BLaER1 treated with 17β-estradiol and CSF1 and Interleukin-3, amounts not matched to agents 10 nM and 100 nM (cell line): ENCODE results near the gene DTX3L.

Experiments
- H3K27ac ChIP-seq, 11 experiments: shearing (Covaris generic); formaldehyde crosslinking; 2 replicates each; pipeline ENCODE4 v1.8.1; 2022
- H3K27me3 ChIP-seq, 11 experiments: shearing (Covaris generic); formaldehyde crosslinking; 2 replicates each; pipeline ENCODE4 v1.8.1; 2022
- H3K36me3 ChIP-seq, 11 experiments: shearing (Covaris generic); formaldehyde crosslinking; 2 replicates each; pipeline ENCODE4 v1.8.1; 2022
- H3K4me1 ChIP-seq, 10 experiments: shearing (Covaris generic); formaldehyde crosslinking; 2 replicates each; pipeline ENCODE4 v1.8.1; 2022
- H3K4me2 ChIP-seq, 11 experiments: shearing (Covaris generic); formaldehyde crosslinking; 2 replicates each; pipeline ENCODE4 v1.8.1; 2022
- H3K4me3 ChIP-seq, 10 experiments: shearing (Covaris generic); formaldehyde crosslinking; 2 replicates each; pipeline ENCODE4 v1.8.1; 2022
- H3K9ac ChIP-seq, 11 experiments: shearing (Covaris generic); formaldehyde crosslinking; 2 replicates each; pipeline ENCODE4 v1.8.1; 2022
- H3K9me3 ChIP-seq, 11 experiments: shearing (Covaris generic); formaldehyde crosslinking; replicated peaks in 1 of 11; 2 replicates each; pipeline ENCODE4 v1.8.1; 2022
- H4K20me1 ChIP-seq, 11 experiments: shearing (Covaris generic); formaldehyde crosslinking; 2 replicates each; pipeline ENCODE4 v1.8.1; 2022
- Cebpa-rat ChIP-seq, 11 experiments: shearing (Covaris generic); IDR thresholded peaks; 2 replicates each; pipeline ENCODE4 v1.8.1; 2022

Gene DTX3L

DNA sequence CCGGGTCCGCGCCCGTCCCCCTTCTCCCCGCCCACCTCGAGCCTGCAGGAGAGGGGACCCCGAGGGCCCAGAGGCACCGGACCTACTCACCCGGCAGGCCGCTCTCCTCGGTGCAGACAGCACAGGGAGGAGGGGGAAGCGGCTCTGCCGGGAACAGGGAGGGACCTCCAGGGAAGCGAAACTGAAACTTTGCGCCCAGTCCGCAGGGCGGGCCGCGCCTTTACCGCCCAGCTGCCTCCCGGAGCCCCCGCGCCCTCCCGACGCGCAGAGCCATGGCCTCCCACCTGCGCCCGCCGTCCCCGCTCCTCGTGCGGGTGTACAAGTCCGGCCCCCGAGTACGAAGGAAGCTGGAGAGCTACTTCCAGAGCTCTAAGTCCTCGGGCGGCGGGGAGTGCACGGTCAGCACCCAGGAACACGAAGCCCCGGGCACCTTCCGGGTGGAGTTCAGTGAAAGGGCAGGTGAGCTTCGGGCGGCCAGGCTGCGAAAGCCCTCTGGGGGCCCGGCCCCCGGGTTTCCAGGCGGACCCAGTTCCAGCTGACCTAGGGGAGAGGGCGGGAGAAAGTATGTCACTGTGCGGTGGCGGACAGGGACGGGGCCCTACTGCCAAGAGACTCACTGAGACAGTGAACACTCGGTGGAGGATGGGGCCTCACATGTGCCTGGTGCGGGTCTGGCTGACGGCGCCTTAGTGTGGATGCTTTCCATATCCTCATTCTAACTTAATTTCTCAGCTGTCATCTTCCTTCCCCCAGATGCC lies at the start of gene DTX3L, which contains the start of gene PARP9:
Gene DTX3L (plus strand): TSS at position 184 of the 758 bp plus-strand sequence. CDS start 89 bp downstream, at position 273.
Gene PARP9 (minus strand): TSS at position 146 of the 758 bp plus-strand sequence. CDS start 4,680 bp downstream, outside the sequence.
- TF ChIP-seq Cebpa-rat (IDR thresholded peaks at IDR 0.05) = no peak
- peaks cover 0 to 16% (median 0%) of the 10 kb centered on the region in 11 experiments; a peak in 1 of 22 replicates for H4K20me1 ChIP-seq
- no peaks in the 10 kb centered on the region for H3K9me3 ChIP-seq
- peak within 1 kb of the TSS; percentile 70 to 94 (median 86) for H3K4me3 ChIP-seq
- no peaks in the 10 kb centered on the region for H3K27me3 ChIP-seq
- peaks cover 49 to 77% (median 62%) of the 10 kb centered on the region in 10 experiments for H3K4me1 ChIP-seq
- peak within 1 kb of the TSS; percentile 87 to 99 (median 94) for H3K27ac ChIP-seq
- H3K36me3 ChIP-seq = peaks cover 30 to 43% (median 36%) of the 10 kb centered on the region in 11 experiments
- H3K4me2 ChIP-seq = peak within 1 kb of the TSS; percentile 77 to 97 (median 92)
- H3K9ac ChIP-seq = peak within 1 kb of the TSS; percentile 87 to 98 (median 94)

DNA sequence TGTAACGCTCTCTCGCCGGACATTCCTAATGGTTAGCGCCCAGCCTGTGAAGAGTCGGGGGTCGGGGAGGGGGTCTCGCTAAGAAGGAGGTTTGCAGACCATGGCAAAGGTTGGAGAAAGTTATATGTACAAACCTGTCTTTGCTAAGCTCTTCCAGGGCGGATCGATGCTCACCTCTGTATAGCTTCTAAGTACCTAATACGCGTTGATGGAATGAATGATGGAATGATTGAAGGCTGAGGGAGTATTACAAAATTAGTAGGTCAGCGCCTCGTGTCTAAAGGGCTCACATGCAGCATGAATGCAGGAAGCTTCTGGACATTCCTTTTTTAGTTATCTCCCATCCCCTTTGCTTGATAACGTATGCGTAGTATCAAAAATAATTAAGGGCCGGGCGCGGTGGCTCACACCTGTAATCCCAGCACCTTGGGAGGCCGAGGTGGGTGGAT lies 49.1 kb upstream of the DTX3L start:
- Histone ChIP-seq H3K27ac (peak overlapping the region; percentile 95 to 99 (median 99); a peak in 21 of 22 replicates), H3K4me1 (peaks cover 28 to 65% (median 52%) of the 10 kb centered on the region in 10 experiments), H3K9ac (peak overlapping the region; percentile 97 to 100 (median 99)), H3K4me3 (peak overlapping the region; percentile 75 to 88 (median 84)), H3K9me3 (peaks cover 0 to 12% (median 5%) of the 10 kb centered on the region in 11 experiments; a peak in 14 of 22 replicates), H4K20me1 (peaks cover 28 to 41% (median 39%) of the 10 kb centered on the region in 11 experiments), H3K27me3 (no peaks in the 10 kb centered on the region), H3K4me2 (peak overlapping the region; percentile 64 to 84 (median 74)), H3K36me3 (peaks cover 0 to 27% (median 12%) of the 10 kb centered on the region in 11 experiments; a peak in 12 of 22 replicates)
- no peak for TF ChIP-seq Cebpa-rat (IDR thresholded peaks at IDR 0.05)

DNA sequence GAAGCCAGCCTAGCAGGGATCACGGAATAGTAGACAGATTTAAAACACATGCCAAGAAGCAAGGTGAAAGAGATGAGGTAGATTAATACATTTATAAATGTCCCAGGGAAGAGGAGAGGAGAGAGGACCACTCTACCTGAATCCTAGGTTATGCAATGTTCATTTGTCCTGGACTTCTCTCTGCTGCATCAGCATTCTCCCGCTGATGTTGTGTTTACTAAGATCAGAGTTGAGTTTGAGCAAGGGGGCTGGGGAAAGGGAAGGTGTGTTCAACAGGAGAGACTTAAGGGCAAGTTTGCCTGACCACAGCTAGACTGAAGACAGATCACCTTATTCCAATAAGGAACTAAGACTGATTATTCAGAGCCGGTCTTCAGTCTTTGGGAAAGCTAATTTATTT lies 48.3 kb upstream of the DTX3L start:
- no peak overlapping the region for H3K27ac ChIP-seq
- no peak overlapping the region for H3K4me3 ChIP-seq
- TF ChIP-seq Cebpa-rat (IDR thresholded peaks at IDR 0.05) = no peak
- peaks cover 29 to 67% (median 54%) of the 10 kb centered on the region in 10 experiments for H3K4me1 ChIP-seq
- H3K36me3 ChIP-seq = peaks cover 0 to 19% (median 6%) of the 10 kb centered on the region in 11 experiments; a peak in 10 of 22 replicates
- H3K27me3 ChIP-seq = no peaks in the 10 kb centered on the region
- H3K9ac ChIP-seq = no peak overlapping the region
- peaks cover 26 to 33% (median 30%) of the 10 kb centered on the region in 11 experiments for H4K20me1 ChIP-seq
- H3K4me2 ChIP-seq = no peak overlapping the region
- H3K9me3 ChIP-seq = peaks cover 0 to 4% (median 0%) of the 10 kb centered on the region in 11 experiments; a peak in 2 of 22 replicates

DNA sequence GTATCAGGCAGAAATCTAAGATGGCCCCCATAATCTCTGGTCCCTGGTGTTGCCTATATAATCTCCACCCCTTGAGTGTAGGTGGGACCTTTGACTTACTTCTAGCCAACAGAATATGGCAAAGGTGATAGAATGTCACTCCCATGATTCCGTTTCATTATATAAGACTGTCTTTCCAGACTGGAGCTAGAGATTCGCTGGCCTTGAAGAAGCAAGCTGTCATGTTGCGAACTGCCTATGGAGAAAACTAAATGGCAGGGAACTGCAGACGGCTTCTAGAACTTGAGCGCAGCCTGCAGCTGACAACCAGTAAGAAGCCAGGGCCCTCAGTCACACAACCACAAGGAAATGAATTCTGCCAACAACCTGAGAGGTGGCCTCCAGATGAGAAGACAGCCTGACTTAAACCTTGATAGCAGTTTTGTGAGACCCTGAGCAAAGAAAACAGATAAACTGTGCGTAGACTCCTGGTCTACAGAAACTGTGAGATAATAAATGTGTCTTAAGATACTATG lies 47.2 kb upstream of the DTX3L start:
- H3K4me1 ChIP-seq = peaks cover 25 to 56% (median 45%) of the 10 kb centered on the region in 10 experiments
- H3K4me3 ChIP-seq = no peak overlapping the region
- no peak overlapping the region for H3K4me2 ChIP-seq
- H3K27ac ChIP-seq = no peak overlapping the region
- H3K36me3 ChIP-seq = peaks cover 0 to 9% (median 0%) of the 10 kb centered on the region in 11 experiments; a peak in 4 of 22 replicates
- no peaks in the 10 kb centered on the region for H3K9me3 ChIP-seq
- no peaks in the 10 kb centered on the region for H3K27me3 ChIP-seq
- H3K9ac ChIP-seq = no peak overlapping the region
- no peak for TF ChIP-seq Cebpa-rat (IDR thresholded peaks at IDR 0.05)
- H4K20me1 ChIP-seq = peaks cover 18 to 22% (median 20%) of the 10 kb centered on the region in 11 experiments; a peak in 21 of 22 replicates

DNA sequence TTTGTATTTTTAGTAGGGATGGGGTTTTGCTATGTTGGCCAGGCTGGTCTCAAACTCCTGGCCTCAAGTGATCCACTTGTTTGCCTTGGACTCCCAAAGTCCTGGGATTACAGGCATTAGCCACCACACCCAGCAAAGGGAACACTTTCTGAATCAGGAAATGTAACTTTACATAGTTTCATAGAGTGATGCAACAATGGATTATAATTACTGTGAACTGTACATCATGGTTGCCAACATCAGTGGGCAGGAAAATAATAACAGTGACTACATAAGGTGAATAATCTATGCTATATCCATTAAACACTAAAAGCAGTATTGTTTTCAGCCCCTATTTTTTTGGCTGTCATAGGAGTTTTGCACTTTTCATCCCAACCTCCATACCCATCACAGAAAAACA lies 44.4 kb upstream of the DTX3L start:
- no peak overlapping the region for H3K9ac ChIP-seq
- no peaks in the 10 kb centered on the region for H3K27me3 ChIP-seq
- peak overlapping the region in 1 of 11 experiments; percentile 24; a peak in 2 of 22 replicates for H3K27ac ChIP-seq
- TF ChIP-seq Cebpa-rat (IDR thresholded peaks at IDR 0.05) = no peak
- peak overlapping the region in 10 of 11 experiments; percentile 3 to 55 (median 36); a peak in 11 of 22 replicates for H3K4me2 ChIP-seq
- peaks cover 9 to 39% (median 30%) of the 10 kb centered on the region in 10 experiments; a peak in 19 of 20 replicates for H3K4me1 ChIP-seq
- no peak overlapping the region for H3K4me3 ChIP-seq
- no peaks in the 10 kb centered on the region for H4K20me1 ChIP-seq
- H3K36me3 ChIP-seq = no peaks in the 10 kb centered on the region
- no peaks in the 10 kb centered on the region for H3K9me3 ChIP-seq

DNA sequence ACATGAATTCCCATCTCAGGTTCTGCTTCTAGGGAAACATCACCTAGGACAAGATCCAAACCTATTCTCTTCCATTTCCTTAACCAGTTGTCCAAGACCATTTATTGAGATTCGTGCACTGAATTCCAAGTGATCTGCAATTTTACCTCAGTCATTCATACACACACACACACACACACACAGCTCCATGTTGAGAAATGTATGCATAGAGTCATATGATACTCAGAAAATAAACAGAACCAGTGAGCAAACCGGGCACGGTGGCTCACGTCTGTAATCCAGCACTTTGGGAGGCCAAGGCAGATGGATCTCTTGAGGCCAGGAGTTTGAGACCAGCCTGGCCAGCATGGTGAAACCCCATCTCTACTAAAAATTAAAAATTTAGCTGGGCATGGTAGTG lies 43.3 kb upstream of the DTX3L start:
- no peak for TF ChIP-seq Cebpa-rat (IDR thresholded peaks at IDR 0.05)
- no peaks in the 10 kb centered on the region for H4K20me1 ChIP-seq
- H3K27me3 ChIP-seq = no peaks in the 10 kb centered on the region
- H3K9me3 ChIP-seq = no peaks in the 10 kb centered on the region
- peaks cover 9 to 33% (median 25%) of the 10 kb centered on the region in 10 experiments; a peak in 19 of 20 replicates for H3K4me1 ChIP-seq
- H3K36me3 ChIP-seq = no peaks in the 10 kb centered on the region
- no peak overlapping the region for H3K9ac ChIP-seq
- H3K4me3 ChIP-seq = no peak overlapping the region
- no peak overlapping the region for H3K4me2 ChIP-seq
- H3K27ac ChIP-seq = no peak overlapping the region

DNA sequence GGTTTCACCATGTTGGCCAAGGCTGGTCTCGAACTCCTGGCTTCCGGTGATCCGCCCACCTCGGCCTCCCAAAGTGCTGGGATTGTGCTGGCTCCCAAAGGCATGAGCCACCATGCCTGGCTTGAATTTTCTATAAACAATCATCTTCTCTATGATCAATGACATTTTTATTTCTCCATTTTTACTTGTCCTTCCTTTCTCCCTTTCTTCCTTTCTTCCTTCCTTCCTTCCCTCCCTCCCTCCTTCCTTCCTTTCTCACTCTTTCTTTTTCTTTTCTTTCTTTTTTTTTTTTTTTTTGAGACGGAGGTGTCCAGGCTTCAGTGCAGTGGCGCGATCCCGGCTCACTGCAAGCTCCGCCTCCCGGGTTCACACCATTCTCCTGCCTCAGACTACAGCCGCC lies 40.8 kb upstream of the DTX3L start:
- Histone ChIP-seq H3K4me1 (peaks cover 9 to 21% (median 17%) of the 10 kb centered on the region in 10 experiments; a peak in 19 of 20 replicates), H3K4me3 (no peak overlapping the region), H3K36me3 (peaks cover 0 to 19% (median 3%) of the 10 kb centered on the region in 11 experiments; a peak in 9 of 22 replicates), H3K9ac (no peak overlapping the region), H3K27ac (no peak overlapping the region), H3K9me3 (no peaks in the 10 kb centered on the region), H4K20me1 (no peaks in the 10 kb centered on the region), H3K4me2 (no peak overlapping the region), H3K27me3 (no peaks in the 10 kb centered on the region)
- no peak for TF ChIP-seq Cebpa-rat (IDR thresholded peaks at IDR 0.05)

DNA sequence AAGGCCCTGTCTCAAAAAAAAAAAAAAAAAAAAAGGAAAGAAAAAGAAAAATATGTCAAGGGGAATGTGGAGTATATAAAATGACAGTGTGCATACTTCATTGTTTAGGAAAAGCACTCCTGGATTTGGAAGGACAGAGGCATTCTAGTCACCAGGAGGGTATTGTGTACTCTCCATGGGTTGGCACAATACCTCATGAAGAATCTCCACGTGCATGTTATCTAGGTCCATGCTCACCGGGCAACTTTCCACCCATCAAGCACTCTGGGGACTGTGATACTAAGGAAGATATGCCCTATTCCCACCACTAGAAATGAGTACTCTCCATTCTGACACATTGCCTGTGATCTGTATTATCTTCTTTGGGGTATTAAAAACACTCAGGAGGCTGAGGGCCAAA lies 34.0 kb upstream of the DTX3L start:
- Histone ChIP-seq H3K27me3 (no peaks in the 10 kb centered on the region), H3K36me3 (peaks cover 36 to 88% (median 51%) of the 10 kb centered on the region in 11 experiments)

DNA sequence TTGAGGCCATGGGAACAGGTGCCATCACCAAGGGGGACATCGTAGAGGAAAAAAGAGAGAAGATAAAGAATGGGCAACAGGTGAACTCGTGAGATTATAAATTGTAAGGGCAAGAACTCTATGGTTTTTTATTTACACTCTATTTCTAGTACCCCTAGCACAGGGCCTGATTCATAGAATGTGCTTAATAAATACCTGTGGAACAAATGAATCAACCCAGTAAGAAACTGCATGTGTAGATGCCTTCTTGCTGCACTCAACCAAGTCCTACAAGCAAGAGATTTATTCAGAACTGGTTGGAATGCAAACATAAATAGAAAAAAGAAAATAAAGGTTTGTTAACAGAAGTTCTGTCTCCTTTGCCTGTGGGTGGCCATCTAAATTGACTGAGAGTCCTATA lies 30.7 kb upstream of the DTX3L start:
- no peaks in the 10 kb centered on the region for H3K27me3 ChIP-seq
- peaks cover 55 to 100% (median 67%) of the 10 kb centered on the region in 11 experiments for H3K36me3 ChIP-seq
- no peak overlapping the region for H3K9ac ChIP-seq
- no peak overlapping the region for H3K27ac ChIP-seq
- H4K20me1 ChIP-seq = peaks cover 0 to 7% (median 0%) of the 10 kb centered on the region in 11 experiments; a peak in 1 of 22 replicates
- no peaks in the 10 kb centered on the region for H3K9me3 ChIP-seq
- no peak overlapping the region for H3K4me2 ChIP-seq
- TF ChIP-seq Cebpa-rat (IDR thresholded peaks at IDR 0.05) = no peak
- no peak overlapping the region for H3K4me3 ChIP-seq
- peaks cover 0 to 7% (median 4%) of the 10 kb centered on the region in 10 experiments; a peak in 3 of 20 replicates for H3K4me1 ChIP-seq

More for the DNA sequence above, 34.0 kb upstream of the DTX3L start:
- H3K4me2 ChIP-seq = no peak overlapping the region
- no peaks in the 10 kb centered on the region for H3K9me3 ChIP-seq
- H3K9ac ChIP-seq = no peak overlapping the region
- H4K20me1 ChIP-seq = no peaks in the 10 kb centered on the region
- no peaks in the 10 kb centered on the region for H3K4me1 ChIP-seq
- no peak for TF ChIP-seq Cebpa-rat (IDR thresholded peaks at IDR 0.05)
- H3K4me3 ChIP-seq = no peak overlapping the region
- H3K27ac ChIP-seq = no peak overlapping the region
